GM21529 (cell line): ENCODE measurements around the gene OGFR.

Source experiments
- ATAC-seq: cut with Tn5 transposase; IDR thresholded peaks from one replicate; pipeline ENCODE4 v1.9.1; 2021; ENCODE audit not compliant: unreplicated experiment

The OGFR gene

DNA sequence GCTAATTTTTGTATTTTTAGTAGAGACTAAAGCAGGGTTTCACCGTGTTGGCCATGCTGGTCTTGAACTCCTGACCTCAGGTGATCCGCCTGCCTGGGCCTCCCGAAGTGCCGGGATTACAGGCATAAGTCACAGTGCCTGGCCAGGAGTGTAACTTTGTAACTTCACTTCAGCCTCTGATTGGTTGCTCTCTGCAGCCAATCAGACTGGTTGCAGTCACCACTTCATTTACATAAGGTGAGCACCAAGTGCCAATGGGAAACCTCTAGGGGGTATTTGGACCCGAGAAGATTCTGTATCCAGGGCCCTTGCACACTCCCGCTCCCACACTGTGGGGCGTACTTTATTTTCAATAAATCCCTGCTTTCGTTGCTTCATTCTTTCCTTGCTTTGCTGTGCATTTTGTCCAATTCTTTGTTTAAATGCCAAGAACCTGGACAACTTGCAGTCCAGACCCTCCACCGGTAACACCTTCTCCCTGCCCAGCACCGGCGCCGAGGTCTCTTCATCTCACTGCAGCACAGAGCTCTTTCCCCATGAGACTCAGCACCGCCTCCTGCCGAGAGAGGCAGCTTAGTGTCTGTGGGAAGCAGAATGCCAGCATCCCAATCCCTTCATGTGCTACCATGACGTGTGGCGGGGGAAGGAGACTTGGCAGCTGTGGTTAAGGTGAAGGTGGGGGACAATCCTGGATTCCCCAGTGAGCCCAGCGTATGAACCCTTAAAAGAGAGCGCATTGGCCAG lies 22.3 kb upstream of the OGFR start:
- ATAC-seq: no peak

DNA sequence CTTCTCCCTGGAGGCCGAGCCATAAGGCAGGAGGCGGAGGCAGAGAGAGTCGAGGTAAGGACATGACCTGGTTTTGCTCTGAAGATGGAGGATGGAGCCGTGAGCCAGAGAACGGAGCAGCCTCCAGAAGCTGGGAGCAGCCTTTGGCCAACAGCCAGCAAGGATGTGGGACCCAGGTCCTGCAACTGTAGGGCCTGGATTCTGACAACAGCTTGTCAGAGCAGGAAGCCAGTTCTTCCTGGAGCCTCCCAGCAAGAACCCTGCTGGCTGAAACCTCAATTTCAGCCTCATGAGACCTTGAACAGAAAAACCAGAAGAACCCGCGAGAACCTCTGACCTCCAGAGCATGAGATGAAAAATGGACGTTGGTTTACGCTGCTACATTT lies 21.7 kb upstream of the OGFR start:
- ATAC-seq: no peak

DNA sequence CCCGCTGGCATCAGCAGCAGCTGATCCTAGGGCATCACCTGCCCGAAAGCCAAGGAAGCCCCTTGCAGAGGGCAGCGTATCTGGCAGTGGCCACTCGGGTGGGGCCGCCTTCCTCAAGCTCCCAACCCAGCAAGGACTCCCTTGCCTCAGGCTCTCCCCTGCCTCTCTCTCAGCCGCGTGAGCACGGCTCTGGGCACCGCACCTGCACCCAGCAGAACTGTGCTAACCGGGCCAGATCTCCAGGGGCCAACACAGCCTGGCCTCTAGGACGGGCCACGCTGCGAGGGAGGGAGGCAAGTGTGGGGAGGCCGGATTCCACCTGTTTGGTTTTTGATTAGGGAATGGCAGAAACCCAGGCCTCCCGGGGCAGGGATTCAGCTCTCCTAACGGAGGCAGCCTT lies 20.1 kb upstream of the OGFR start:
- ATAC-seq: no peak

DNA sequence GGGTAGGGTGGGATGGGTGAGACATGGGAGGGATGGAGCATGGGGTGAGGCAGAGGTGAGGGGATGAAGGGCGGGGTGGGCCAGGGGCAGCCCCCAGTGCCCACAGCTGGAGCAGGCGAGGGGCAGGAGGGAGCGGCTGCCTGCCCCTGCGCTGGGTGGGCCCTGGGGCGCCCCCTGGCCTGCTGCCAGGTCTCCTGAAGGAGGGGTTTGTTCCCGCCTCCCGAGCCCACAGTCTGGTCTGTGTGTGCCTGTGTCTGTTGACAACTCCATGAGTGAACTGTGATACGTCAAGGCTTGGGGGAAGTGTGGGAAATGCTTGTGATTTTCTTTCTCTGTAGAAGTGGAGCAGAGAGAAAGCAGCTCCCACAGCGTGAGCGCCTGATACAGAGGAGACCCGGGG lies 19.2 kb upstream of the OGFR start:
- ATAC-seq: no peak

DNA sequence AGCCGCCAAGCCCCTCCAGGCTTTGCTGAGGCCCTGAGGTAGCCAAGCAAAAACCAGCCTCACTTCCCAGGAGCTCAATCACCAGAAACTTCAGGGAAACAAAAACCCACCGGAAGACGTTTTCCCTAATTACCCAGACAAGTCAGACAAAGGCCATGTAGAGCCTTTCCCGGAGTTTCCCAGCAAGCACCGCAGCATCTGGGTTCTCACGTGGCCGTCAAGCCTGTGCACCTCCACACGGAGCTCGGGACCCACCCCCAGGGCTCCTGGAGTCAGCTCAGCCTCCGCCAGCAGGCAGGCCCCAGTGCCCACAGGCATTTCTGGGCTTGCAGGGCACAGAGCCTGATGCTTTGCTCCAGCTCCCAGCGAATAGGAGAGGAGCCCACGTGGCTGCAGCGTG lies 18.5 kb upstream of the OGFR start:
- ATAC-seq: no peak

DNA sequence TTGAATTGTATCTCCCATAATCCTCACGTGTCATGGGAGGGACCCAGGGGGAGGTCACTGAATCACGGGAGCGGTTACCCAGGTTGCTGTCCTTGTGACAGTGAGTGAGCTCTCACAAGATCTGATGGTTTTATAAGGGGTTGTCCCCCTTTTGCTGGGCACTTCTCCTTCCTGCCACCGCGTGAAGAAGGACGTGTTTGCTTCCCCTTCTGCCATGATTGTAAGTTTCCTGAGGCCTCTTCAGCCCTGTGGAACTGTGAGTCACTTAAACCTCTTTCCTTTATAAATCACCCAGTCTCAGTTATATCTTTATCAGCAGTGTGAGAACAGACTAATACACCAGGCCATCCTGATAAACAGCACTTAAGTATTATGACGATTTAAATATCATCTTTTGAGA lies 17.3 kb upstream of the OGFR start:
- ATAC-seq: no peak

DNA sequence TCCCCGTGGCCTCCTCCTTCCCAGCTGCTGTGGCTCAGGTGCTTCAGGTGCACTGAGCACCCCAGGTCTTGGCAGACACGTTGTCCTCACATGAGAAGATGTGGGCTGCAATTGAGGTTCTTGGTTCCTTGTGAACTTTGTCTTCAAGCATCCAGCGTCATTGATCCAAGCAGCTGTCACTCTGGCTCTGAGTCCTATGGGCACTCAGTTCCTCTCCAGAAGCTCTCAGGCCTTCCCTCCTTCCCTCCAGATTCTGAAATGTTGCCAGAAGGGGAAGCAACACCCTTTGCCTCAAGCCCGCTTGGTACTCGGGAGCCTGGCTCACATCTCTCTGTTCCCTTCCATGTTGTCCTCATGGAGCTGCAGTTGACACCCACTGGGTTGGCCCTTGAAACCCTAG lies 16.8 kb upstream of the OGFR start:
- no peak for ATAC-seq

DNA sequence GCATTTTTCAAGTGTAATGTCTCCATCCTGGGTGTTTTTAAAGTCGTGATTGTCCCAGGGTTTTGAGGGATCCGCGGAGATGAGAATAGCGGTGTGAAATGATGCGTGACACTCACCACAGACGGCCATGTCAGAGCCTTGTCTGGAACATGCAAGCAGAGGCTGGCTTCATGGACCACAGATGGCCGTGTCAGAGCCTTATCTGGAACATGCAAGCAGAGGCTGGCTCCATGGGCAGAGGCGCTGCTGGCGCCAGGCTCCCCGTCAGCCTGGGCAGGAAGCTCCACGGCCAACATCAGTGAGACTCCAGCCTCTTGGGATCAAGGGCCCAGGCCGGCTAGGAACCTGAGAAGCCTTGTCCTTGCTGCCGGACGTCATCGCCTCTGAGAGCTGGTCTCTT lies 16.0 kb upstream of the OGFR start:
- ATAC-seq: no peak

DNA sequence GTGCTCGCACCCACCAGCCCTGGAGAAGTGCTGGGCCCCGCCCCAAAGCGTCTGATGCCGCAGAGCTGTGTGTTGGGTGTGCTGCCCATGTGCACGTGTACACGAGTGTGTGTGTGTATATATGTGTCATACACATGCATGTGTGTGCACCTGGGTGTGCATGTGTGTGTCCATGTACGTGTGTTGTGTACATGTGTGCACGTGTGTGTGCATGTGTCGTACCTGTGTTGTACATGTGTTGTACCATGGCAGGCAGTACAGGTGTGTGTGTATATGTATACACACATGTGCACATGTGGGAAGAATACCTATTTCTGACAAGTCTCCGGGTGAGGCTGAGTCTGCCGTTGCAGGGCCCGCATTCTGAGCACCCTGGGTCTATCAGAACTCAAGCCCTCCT lies 14.6 kb upstream of the OGFR start:
- no peak for ATAC-seq

DNA sequence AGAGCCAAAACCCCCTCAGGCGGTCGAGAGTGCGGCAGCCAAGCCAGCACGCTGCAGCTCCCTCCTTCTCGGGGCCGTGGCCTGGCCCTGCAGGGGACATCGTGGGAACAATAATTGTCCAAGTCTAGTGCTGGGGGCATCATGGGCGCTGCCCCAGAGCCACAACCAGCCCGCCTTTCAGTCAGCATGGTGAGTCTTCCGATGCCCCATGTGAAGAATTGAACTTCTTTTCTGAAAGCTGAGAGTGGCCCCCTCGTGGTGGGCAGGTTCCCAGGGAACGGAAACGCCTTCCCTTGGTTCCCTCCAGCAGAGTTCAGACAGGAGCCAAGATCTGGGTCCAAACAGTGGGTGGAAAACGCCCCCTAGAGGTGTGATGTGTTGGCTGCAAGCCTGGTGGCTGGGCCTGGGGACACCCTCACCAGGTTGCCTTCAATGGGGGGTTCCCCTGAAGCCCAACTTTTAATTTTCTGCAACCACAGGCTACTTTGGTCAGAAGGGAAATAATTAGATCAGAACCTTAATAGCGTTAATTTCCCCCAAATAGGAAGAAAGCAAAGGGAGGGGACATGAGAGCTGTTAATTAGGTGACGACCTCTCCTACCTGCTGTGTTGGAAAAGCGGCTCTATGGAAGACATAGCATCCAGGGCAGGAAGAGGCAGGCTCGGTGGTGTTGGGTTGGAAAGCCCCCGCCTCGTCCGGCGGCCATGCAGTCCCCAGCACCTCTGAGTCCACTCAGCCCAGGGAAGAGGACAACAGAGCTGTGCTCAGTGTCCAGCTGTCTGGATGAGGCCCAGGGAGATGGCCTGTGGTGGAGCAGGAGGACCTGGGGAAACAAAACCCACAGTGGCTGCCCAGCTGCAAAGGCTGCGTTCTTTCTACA lies 13.1 kb upstream of the OGFR start:
- no peak for ATAC-seq

DNA sequence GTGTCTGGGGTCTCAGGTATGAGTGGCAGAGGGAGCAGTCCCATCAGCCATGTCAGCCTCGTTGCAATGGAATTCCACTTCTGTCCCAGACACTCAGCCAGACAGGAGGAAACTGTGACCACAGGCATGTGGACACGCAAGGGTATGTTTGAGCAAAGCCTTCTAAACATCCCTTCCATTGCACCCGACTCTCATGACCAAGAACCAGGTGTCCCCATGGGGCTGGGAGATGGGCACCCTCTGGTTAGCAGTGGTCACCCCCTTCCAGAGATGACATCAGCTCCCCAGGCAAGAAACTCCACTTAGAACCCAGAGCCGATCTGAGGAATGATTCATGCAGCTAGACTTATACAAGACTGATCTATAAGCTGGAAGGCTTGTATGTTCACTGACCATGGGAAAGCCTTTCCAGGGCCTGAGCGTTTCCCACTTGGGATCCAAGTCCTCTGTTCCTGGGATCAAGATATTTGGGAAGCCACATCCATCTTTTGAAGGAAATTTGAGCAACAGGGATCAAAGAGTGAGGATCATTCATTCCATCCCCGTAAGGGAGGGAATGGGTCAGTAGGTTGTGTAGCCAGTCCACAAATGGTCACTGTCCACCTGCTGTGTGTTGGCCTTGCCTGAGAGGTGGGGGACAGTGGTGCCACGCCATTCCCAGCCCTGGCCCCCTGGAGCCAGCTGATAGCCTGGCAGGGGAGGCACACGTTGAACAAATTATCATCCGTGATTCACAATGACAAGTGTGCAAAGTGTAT lies 12.3 kb upstream of the OGFR start:
- no peak for ATAC-seq

DNA sequence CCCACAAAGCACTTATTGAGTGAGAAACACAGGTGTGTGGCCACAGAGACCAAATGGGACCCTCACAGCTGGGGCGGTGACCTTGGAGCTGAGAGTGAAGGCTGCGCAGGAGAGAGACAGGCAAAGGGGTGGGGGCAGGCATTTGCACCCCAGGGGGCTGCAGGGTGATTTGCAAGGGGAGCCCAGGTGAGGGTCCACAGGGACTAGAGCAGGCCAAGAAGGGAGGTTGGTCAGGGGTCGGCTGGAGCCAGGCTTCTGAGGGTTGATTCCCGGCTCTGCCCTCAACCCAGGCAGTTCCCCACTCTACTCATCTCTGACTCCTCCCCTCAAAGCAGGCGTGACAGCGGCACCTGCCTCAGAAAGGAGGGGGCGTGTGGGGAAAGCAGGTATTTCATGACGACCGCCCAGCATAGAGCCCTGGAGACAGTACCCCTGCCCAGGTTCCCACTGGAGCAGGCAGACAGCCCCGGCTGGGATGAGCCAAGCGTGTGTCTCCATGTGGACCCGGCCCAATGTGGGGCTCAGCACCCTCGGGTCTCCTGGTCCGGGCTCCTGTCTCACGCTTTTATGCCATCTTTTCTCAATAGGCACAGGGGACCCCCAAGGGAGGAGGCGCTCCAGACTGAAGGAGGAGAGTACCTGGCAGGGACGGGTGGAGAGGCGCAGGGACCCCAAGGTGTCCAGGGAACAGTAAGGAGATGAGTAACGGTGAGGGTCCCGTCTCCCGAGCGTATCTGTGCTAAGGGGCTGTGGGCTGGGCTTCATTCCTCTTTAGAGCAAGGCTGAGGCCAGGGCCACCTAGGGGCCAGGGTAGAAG lies 11.5 kb upstream of the OGFR start:
- ATAC-seq: no peak

DNA sequence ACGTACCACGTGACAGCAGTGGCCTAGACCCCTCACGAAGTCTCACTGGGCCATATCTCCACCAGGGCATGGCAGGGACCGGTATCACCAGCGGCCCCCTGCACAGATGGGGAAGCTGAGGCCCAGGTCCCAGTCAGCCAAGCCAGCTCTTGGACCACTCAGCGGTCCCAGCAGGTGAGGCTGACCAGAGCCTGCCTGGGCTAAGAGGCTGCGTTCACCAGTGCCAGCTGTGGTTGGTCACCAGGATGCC lies 11.0 kb upstream of the OGFR start:
- ATAC-seq: no peak

DNA sequence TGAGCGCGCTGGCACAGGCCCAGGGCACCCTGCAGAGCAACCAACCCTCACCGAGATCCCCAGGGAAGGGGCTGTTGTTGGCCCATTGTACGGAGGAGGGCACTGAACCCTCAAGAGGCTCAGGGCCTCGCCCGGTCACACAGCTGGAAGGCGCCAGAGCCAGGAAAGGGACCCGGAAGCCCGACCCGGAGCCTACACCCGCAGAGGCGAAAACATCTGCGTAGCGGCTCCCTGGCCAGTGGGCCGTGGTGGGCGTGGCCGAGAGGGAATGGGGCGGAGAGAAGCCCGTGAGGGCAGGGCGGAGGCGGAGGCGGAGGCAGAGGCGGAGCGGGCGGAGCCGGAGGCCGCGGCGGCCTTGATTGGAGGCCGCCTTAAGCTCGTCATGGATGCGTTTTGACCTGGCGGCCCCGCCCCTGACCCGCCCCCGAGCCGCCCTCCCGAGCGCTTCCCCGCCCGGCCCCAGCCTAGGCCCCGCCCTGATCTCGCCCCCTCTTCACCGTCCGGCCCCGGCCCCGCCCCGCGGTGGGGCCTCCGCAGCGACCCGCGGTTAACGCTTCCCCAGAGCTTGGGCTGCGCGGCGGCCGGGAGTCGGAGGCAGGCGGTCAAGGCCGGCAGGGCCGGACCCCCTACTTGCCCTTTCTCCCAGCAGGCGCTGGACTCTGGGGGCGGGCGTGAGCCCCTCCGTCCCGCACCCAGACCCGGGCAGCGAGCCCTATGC lies 10.5 kb upstream of the OGFR start:
- peak; percentile 66 for ATAC-seq

DNA sequence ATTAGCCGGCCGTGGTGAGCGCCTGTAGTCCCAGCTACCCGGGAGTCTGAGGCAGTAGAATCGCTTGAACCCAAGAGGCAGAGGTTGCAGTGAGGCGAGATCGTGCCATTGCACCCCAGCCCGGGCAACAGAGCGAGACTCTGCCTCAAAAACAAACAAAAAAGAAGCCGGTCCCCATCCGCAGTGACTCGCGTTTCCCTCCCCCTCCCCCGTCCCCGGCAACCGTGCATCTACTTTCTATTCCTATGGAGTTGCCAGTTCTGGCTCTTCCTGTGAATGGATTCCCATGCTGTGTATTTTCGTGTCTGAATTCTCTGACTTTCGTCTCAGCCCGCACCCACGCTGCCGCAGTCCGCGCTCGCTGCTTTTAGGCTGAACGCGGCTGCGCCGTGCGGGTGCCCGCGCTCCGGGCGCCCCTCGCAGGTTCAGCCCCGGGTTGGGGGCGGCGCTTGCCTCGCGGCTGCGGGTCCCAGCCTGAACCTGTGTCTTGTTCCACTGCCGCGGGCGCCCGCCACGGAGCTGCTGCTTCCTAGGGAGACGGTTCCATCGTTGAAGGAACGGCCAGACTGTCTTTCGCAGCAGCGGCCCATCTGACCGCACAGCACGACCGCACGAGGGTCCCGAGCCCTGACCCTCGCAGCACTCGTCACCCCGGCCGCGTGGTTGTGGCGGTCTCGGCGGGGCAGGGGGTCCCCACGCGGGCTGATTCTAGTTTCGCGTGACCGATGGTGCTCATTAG lies 9.4 kb upstream of the OGFR start:
- ATAC-seq: no peak

DNA sequence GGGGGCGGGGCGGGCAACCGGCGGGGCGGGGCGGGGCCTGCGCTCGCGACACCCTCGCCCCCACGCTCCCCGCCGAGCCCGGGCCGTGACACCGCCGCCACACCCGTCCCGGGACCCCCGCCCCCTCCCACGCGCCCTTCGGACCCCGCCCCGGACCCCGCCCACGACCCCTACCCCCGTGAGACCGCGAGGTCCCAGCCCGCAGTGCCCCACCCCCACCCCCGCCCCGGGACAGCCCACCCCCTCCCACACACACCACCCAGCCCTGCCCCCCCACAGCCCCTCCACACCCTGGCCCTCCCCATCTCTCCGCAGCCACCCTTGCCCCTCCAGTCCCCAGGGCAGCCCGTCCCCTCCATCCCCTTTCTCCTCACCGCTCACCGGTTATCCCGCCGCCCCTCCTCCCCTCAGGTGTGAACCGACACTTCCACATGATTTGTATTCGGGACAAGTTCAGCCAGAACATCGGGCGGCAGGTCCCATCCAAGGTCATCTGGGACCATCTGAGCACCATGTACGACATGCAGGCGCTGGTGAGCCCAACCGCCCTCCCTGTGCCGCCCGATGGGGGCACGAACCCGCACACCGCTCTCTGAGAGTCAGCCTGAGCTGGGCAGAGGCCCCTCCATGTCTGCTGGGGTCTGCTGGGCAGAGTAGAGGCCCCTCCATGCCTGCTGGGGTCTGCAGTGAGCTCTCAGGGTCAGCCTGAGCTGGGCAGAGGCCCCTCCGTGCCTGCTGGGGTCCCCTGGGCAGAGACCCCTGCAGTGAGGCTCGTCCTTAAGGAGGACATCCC lies 7.7 kb upstream of the OGFR start:
- no peak for ATAC-seq

DNA sequence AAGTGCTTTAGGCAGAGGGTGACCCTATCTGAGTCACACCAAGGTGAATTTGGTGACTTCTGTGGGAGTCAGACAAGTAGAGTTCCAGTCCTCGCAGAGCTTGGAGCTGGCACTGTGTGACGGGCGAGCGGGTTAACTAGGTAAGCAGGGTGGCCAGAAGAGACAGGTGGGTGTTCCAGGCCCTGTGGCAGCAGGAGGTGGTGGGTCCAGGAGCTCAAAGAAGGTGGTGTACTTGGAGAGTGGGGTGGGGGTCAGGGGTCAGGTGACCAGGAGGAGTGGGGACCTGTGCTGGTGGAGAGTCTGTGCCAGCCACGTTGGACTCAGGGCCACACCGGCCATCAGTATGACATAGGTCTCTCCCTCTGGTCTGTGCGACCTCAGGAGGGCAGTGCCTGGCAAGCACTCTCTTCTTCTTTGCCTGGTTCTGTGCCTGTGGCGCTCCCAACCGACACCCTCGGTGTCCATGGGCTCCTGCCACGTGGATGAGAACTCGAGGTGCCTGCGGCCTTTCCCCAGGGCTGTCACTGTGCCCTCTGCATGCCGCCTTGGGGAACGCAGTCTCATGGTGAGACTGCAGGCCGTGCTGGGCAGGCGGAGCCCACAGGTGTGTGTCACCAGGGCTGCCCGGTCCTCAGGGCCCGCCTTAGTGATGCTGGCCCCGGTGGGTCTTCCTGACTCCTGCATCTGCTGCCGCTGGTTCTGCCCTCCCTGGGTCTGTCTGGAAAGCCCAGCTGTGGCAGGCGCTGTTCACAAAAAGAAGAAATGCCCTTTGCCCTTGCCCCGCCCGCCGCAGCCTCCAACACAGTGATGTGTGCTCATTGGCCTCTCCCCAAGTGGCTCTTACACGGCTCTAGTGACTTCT lies 6.7 kb upstream of the OGFR start:
- no peak for ATAC-seq

DNA sequence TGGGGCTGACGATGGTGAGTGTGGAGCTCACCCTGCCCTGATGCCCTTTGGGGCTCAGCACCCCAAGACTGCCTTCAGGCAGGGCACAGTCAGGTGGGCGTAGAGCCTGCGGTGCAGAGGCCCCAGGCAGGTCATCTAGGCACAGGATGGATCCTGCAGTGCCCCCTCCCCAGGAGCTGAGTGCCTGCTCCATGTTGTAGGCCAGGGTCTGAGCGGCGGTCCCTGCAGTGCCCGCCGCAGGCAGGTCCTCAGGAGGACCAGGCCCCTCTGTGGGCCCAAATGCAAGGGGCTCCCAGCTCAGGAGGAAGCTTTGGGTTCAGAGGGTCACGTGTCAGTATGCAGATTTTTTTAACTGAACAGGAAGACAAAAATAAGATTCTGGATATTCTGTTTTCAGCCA lies 5.6 kb upstream of the OGFR start:
- ATAC-seq: no peak
